Activated CD4-positive, alpha-beta T cell treated with anti-CD3 and anti-CD28 coated beads for 1 hour (primary cell): ENCODE results near the gene GPR85.
"Not testable (repeated sequence)": the region's sequence is repeated elsewhere in the genome, so short reads cannot be mapped to it uniquely, and the experiment has no call there.

Experiments
- DNase-seq: peaks from one replicate; pipeline ENCODE4 v3.0.0-alpha.2; 2020

Gene GPR85, protein sequence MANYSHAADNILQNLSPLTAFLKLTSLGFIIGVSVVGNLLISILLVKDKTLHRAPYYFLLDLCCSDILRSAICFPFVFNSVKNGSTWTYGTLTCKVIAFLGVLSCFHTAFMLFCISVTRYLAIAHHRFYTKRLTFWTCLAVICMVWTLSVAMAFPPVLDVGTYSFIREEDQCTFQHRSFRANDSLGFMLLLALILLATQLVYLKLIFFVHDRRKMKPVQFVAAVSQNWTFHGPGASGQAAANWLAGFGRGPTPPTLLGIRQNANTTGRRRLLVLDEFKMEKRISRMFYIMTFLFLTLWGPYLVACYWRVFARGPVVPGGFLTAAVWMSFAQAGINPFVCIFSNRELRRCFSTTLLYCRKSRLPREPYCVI

DNA sequence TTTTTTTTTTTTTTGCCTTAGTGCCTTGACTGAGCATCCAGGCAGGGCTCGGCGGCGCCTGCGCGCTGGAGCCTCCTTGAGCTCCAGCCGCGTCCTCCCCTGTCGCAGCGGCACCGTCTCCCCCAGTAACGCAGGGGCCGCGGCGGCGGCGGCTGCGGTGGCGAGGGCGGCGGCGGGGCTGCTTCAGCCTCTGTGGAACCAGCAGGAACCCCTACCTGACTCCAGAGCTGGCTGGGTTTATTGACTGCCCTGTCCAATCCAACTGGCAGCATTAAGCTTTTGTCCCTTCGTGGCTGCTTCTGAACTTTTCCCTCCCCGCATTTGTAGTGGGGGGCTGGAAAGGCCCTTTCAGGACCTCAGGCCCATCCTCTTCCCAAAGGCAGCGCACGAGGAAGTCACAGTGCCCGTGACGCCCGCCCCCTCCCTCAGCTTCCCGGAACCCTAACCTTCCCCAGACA is at the start of gene GPR85:
Gene GPR85, minus strand, starts transcription at position 397 of the 458 bp plus-strand sequence. CDS start 2,106 bp downstream, outside the sequence.
- no peak for DNase-seq

DNA sequence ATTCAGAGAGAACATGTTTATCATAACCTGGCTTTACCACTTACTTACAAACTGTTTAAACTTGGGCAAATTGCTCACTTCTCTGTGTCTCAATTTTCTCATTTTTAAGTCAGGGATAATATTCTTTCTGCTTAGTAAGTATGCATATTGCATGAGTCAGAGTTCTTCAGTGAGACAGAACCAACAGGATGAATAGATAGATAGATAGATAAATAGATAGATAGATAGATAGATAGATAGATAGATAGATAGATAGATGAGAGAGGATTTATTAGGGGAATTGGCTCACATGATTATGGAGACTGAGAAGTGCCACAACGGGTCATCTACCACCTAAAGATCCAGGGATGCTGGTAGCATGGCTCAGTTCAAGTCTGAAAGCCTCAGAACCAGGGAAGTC is 47.4 kb upstream of the GPR85 start:
- no peak for DNase-seq

DNA sequence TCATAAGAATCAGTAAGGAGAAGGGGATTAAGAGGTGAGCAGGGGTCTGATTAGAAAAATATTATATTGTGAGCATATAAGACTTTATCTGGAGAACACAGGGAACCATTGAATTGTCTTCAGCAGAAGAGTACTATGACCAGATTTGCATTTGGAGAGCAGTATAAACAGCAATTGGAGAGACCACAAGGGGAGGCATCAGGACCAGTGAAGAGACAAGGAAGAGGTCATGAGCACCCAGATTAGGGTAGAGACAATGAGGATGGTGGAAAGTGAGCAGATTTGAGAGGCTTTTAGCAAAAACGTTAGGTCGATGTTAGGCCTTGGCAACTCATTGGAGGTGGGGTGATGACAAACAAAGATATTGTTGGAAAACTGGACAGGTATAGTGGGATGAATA is 44.7 kb upstream of the GPR85 start:
- no peak for DNase-seq

DNA sequence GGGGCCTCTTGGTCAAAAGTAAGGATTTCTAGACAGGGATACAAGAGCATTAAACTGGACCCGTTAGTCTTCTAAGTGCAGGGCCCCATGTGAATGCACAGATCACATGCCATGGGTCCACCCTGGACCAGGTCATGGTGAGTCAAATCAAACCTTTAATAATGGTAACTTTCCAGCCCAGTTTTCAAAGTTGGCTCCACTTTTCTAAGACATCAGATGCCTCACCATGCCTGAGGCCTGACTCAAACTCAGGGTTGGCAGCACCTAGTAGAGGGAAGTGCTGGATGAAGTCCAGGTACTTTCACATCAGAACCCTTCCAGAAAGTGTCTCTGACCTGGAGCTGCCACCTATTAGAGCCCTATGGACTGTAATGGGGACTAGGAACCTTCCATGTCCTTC is 41.4 kb upstream of the GPR85 start:
- no peak for DNase-seq

DNA sequence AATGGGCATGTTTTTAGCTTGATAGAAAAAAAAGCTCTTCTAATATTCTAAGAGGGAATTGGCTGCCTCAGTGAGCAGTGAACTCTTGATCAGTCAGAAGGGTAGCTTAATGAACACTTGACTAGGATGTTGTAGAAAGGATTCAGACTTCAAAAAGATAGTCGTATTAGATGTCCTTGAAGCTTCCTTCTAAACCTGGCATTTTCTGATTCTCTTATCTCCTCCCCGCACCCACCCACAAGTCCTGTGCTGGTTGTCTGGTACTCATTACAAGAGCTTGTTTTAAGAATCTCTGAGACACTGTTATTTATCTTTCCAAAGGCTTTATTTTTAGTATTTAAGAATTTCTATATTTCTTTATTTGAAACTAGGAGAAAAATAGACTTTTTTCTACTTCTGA is 39.1 kb upstream of the GPR85 start:
- DNase-seq = no peak

DNA sequence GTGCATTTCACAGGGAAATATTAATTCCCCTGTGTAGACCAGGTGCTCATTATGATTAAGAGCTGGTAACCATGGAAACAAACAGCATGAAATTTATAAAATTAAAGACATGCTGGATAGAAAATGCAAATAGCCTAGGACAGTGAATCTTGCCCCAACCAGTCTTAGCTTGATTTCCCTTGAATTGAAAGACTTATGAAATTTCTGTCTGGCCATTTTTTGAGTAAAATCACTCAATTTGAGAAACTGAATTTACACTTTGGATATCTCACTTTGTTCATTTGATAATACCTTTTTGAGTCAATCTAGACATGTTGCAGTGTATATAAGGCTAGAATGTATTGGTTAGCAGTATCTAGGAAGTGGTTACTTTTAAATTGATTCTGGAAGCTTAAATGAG is 36.1 kb upstream of the GPR85 start:
- DNase-seq = no peak

DNA sequence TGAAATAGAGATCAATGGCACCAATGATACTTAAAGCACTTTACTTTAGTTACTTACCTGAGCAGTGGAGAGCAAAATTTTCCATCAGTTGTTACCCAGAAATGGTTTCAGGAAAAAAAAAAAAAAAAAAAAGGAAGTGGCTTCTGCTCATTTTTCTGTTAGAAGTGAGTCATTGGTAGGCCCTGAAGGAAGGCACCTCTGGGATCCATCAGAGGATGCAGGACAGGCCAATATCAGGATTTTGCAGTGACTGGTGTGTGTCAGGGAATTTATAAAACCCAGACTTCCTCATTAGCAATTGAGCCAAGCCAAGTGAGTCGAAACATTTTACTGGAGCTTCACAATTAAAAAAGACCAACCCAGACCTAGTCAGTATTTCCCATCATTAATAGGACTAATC is 34.0 kb upstream of the GPR85 start:
- no peak for DNase-seq

DNA sequence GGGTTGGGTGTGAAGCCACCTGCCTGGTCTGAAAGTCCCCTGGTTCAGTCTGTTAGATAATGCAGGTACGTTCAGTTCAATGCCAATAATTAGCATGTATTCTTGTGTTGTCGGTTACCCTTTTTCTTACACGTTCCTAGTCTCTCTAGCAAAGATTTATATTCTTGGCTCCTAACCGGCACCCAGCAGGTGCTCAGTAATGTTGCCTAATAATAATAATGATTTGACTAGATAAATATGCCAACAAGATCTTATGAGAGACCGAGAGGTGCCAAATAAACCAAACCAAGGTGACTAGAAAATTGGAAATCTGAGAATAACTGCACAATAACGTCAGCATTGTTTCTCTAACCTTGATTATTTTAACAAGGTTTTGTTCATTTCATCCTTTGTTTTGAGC is 32.8 kb upstream of the GPR85 start:
- DNase-seq = no peak

DNA sequence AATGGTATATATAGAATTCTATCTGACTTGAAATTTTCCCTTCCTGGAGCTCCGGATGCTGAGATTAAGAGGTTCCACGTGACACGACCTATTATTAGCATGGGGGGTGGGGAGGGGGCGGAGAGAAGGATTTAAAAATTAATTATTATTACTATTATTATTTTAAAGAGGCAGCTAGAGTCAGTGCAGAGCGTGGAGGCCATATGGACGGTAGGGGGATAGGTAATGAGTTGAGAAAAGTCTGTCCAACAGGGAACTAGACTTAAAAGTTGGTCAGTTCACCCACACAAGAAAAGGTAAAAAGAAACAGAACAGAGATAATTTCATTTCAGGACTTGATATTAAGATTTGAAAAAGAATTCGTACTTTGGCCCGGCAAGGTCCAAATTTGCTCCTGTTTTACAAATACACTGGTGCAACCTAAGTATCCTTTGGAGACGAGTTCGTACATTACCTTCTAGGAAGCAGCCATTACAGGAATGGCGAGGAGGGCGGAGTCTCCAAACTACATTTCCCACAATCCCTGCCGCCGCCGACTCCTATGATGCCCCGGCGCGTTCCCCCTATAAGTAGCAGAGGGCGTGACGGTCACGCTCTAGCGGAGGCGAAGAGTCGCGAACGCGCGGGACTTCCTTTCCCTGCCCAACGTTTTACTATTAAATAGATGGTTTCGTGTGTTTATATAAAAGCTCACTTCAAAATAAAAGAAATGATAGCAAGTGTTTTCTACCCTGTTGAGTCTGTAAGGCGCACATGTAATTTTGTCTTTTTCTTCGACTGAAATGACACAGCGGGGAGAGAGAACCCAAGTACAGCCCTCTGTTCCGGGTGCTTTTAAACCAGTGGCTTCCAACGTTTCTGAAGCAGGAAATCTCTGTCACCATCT is 31.7 kb upstream of the GPR85 start, which contains the start of gene SMIM30:
Gene SMIM30, minus strand, starts transcription at position 481 of the 886 bp plus-strand sequence. CDS start 976 bp downstream, outside the sequence.
- peak; percentile 79 for DNase-seq

DNA sequence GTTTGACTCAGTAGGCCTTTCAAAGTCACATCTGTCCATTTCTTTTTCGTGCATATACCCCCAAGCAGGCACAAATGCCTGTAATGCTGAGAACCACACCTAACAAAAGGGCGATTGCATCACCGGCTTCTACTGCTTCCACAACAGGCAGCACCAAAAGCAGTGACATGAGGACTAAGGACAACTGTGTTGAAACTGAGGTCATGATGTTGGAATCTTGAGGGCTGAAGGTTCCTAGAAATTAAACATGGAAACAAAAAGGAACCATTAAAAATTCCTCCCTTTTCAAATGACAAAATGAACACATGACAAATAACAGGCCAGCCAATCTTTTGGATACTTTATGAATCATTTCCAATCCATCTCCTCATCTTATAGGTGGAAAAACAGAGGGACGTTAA is 30.7 kb upstream of the GPR85 start:
- not testable (repeated sequence) for DNase-seq

DNA sequence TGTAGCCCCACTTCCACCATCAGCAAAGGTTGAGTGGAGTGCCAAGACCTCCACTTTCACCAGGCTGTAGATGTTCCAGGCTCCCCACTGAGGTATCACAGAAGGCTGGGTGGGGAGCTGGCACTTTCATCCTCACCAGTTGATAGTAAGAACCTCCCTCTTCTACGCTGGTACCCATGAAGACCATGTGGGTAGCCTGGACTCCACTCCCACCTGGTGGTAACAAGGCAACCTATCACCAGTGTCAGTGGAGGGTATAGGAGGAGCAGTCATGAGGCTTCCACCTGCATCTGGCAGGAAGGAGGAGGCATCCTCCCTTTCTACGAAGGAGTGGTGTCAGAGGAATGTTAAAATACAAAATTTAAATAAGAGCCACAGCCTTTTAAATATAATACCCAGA is 27.3 kb upstream of the GPR85 start:
- no peak for DNase-seq

DNA sequence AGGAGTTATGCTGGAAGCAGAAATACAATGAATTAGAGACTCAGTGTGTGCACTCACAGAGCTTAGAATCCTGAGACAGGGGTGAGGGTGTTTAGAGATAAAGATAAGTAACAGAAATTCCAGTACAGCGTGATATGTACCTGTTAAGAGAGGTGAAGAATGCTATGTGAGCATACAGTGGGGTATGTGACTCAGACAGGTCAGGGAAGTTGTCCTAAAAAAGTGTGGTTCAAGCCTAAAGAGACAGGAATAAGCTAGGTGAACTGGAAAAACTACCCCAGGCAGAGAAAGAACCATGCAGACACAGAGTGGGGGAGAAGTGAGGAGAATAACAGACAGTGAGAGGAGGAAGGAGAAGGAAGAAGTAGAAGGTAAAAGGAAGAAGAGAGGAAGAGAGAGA is 23.1 kb upstream of the GPR85 start:
- DNase-seq = no peak

DNA sequence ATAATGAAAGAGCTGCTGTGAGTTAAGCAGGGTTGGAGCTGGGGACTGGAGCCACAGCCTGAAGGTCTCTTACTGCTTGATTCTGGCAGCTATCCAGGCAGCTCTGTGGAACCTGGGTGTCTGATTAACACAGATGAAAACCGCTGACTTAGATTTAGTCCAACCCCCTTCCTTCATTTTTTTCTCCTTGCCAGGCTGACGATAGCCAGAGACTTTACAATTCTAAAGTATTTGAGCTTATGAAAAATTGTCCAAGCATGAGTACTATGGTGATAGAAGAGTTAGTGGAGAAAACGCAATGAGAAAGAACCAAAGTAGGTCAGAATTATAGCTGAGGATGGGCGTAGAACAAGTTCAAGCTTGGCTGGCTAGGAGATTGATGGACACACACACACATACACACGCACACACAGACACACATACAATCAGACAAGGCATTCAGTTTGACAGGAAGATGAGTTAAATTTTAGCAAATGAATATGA is 13.5 kb upstream of the GPR85 start:
- DNase-seq = no peak

DNA sequence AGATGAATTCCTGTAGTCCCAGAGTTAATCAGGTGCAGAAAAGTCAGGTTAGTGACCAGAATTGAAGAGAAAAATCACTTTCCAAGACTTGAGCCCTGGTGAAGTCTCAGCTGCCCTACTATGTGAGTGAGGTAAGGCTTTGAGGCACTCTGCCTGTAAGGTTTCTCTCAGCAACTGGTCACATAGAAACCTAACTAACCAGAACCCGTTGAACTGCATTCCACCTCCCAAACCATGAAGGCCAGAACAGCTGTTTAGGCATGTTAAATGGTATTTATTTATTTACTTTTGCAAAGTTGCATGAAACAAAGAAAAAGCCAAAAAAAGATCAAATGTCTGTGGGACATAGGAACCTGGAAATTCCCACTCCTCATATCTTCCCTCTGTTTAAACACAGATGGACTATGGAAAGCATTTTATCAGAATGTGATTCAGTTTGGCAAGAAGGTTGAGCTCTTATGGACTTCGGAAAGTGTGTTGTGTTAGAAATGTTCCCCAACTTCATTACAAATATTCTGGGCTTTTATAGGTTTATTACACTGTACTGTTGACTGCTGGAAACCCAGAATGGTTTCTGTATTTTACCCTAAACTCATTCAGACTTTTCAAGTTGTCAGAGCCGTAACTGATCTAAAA is 12.8 kb upstream of the GPR85 start:
- no peak for DNase-seq

DNA sequence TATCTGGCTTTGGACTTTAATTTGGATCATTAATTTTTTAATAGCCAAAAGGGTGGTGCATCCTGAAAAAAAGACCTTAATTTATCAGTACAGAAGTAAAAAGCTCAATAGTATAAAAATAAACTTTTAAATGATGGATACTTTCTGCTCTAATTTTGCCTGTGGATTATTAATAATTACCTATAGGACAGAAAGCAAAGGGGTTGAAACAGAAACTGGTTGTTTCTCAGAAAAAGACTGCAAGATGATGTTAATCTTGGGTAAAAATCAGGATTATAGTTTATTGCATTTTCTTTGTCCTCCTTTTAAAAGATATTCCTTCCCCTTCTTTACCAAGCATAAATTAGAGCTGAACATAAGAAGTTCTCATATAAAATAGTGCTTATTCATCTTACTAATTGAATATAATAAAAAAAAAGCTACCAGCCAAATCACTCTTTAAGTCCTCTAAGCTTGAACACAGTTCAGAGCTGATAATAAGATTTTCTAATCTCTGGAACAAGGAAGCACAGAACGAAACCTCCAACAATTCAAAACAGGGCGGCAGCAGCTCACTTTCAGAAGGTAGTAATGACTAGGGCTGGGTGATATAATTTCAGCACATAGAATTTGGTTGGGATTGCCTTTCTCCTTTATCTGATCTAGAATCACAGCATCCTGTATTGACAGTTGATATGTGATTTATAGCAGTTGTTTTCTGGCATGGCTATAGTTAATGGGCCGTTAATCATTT is 8.1 kb upstream of the GPR85 start:
- DNase-seq = no peak

DNA sequence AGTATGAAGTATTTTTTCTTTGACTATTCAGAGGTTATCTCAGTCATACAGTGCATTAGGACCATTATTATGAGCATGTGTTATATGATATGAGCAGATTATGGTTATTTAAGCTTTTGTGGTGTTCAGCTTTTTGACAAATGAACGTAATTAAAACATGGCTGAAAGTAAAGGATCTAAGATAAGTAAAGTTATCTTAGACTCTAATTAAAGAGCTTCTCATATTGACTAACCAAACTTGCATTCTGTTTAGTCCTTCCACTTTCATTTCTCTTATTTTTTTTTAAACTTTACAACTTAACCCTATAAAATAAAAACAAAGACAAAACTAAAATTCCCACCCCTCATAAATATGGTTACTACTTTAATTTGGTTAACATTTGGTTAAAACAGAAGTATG is 6.9 kb upstream of the GPR85 start:
- DNase-seq = no peak

DNA sequence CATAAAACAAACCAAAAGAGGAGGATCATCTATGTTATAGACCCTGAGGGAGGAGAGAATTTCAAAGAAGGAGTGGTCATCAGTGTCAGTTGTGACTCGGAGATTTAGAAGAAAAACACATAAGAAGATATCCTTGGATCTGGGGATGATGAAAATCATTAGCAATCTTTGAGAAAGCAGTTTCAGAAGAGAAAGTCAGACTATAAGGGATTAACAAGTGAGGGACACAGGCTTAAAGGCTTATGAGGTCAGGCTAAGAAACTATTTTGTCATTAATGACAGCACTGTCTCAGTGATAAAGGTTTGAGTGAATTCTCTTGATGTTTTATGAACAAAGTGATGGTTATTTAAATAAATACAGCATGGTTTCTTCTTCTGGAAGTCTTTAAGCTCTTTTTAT is 6.1 kb upstream of the GPR85 start:
- no peak for DNase-seq

DNA sequence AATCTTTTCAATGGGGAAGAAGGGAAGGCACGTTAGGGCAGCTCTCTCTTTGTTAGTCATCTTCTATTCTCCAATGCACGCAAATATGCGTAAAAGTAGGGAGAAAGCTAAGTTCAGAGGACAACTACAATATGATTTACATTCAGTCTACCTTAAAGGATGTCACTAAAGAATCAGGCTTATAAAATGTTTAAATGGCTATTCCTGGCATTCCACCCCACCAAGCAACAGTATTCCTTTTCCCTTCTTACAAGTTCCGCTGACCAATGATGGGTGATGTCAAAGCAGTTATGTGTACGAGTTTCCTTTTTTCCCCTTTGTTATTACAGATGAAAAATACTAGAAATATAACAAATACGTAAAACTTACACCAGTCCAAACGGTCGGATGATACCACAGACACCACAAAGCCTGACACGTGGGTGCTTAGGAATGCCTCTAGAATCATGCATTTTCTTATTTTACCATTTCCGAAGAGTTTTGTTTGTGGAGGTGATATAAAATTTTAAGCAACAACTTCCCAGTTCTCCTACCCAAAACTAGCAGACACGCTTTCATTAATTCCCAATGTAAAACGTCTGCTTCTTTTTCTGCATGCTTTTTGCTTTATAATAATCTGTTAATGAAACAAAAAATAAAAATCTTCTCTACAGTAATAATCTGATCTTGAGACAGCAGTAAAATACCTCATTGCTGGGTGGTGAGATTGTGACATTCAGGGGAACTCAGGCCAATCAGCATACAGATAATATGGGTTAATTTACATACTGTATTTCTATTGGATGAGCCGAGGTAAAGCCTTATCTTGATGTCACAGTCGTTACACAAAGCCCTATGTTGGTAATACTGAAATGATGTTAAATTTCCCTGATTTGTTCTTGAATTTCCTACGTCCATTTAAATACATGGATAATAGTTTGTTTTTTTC is 708 bp upstream of the GPR85 start:
- no peak for DNase-seq

DNA sequence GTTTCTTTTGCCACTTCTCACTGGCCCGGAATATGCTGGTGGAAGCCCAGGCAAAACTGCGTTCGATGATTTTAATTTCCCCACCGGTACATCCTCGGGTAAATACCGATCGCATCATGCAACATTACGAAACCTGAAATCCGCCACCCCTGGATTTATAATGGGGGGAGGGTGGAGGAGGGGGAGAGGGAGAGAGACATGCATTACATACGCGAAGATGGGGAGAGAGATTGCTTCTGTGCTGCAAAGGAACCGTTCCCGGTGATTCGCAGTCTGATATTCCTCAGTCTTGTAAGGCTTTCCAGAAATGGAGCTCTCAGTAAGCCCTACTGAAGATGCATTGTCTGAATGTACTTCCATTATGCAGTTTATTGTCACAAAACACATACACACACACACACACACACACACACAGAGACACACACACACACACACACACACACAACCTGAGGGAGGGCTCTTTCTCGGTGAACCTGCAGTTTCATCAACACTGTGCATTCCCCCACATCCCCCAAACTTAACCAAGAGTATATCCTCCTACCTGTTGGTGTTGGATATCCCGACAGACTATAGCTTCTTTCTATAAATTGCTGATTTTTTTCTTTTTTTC is 741 bp downstream of the GPR85 start:
- DNase-seq = no peak

DNA sequence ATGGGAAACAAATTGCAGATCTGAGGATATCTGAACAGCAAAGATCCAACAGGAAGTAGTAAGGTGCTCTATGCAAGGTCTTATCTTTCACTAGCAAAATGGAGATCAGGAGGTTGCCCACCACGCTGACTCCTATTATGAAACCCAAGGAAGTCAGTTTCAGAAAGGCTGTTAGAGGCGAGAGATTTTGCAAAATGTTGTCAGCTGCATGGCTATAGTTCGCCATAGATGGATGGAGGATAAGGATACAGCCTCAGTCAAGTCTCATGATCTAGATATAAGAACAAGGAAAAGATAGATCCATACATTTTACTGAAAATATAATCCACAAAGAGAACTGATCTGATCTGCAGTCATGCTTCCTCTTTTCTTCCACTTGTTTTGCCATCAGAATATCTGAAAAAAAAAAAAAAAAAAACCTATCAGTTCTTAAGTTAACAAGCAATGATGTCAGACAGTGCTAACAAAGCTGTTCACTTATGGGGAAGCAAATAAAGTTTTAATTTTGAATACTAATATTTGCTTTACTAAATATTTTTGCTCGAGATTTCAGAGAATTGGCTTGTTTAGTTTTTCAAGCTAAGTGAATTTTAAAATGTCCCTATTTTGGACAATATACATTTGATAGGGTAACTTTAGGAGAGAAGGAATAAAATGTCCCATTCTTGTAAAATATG is 2.0 kb downstream of the GPR85 start:
- no peak for DNase-seq
